SK-N-SH treated with all-trans-retinoic acid at 6 μM for 48 hours (cell line): ENCODE data around the gene NPLOC4.

Experiments
- ESRRG ChIP-seq: fragments of 250-450 bp; sonication (Bioruptor Pico); IDR thresholded peaks from 2 replicates; pipeline ENCODE4 v1.6.1; 2021; ENCODE audit warnings: mild to moderate bottlenecking
- RARB ChIP-seq: fragments of 250-450 bp; sonication (Bioruptor Pico); IDR thresholded peaks from 2 replicates; pipeline ENCODE4 v1.8.0; 2021; ENCODE audit warnings: mild to moderate bottlenecking, moderate library complexity
- ZNF8 ChIP-seq: fragments of 450-650 bp; formaldehyde crosslinking; IDR thresholded peaks from 2 replicates; pipeline ENCODE4 v1.5.0; 2020; ENCODE audit warnings: mild to moderate bottlenecking, moderate library complexity

GRCh38 chr17:81547614-81547982 lies 89.3 kb downstream of the NPLOC4 start:
- TF ChIP-seq ZNF8 (CRISPR knock-in tag), result no peak
- no peak for TF ChIP-seq ESRRG (CRISPR knock-in tag)
- no peak for TF ChIP-seq RARB (CRISPR knock-in tag)
